ENCODE measurements around the gene S100A1. TPM values are rescaled to one million over a fixed set of nuclear protein-coding genes. Genes with fewer than 3 reads are reported as not detected.

The S100A1 gene
- total RNA-seq, 2 experiments from 2014 or later: not detected

- H3K36me3 ChIP-seq (ENCODE audit: insufficient read depth, low read length): no peaks in the 10 kb centered on the region
- H3K9me3 ChIP-seq (ENCODE audit: control insufficient read depth in 1 of 2, insufficient read depth in 1 of 2, low read length in 2 of 2): no peaks in the 10 kb centered on the region
- H3K27ac Mint-ChIP-seq: no peak overlapping the region
- no peak overlapping the region for H3K27ac ChIP-seq (ENCODE audit: low read depth in 1 of 2, low read length in 2 of 2)
- TF ChIP-seq CTCF (IDR thresholded peaks at IDR 0.05): no peak
- ChIA-PET POLR2A (no interaction called here), CTCF (no interaction called here)
- DNase-seq: no peak
- no peaks in the 10 kb centered on the region for H3K27me3 Mint-ChIP-seq
- H3K4me3 Mint-ChIP-seq: no peak overlapping the region
- intact Hi-C loops (cut with DNase I, micrococcal nuclease): no loop called here
- no peaks in the 10 kb centered on the region for H3K4me1 Mint-ChIP-seq (ENCODE audit: low read depth)
- H3K4me3 ChIP-seq (ENCODE audit: low read length): no peak overlapping the region
- no peaks in the 10 kb centered on the region for H3K27me3 ChIP-seq (ENCODE audit: control insufficient read depth in 1 of 2, insufficient read depth in 2 of 2, low read length in 2 of 2)
- H3K36me3 Mint-ChIP-seq (ENCODE audit: low read depth): no peaks in the 10 kb centered on the region
- H3K9me3 Mint-ChIP-seq: no peaks in the 10 kb centered on the region
- ATAC-seq (ENCODE audit: poor library complexity): no peak
- H3K4me1 ChIP-seq (ENCODE audit: insufficient read depth, low read length): no peaks in the 10 kb centered on the region
These were observed 20.0 kb upstream of the S100A1 start for GRCh38 chr1:153608089-153608682.

GRCh38 chr1:153608742-153609584 lies 19.3 kb upstream of the S100A1 start:
- Mint-ChIP-seq H3K9me3 (no peaks in the 10 kb centered on the region), H3K4me3 (no peak overlapping the region), H3K36me3 (ENCODE audit: low read depth) (no peaks in the 10 kb centered on the region), H3K27me3 (no peaks in the 10 kb centered on the region), H3K4me1 (ENCODE audit: low read depth) (no peaks in the 10 kb centered on the region), H3K27ac (no peak overlapping the region)
- Histone ChIP-seq H3K36me3 (ENCODE audit: insufficient read depth, low read length) (no peaks in the 10 kb centered on the region), H3K9me3 (ENCODE audit: control insufficient read depth in 1 of 2, insufficient read depth in 1 of 2, low read length in 2 of 2) (no peaks in the 10 kb centered on the region), H3K27me3 (ENCODE audit: control insufficient read depth in 1 of 2, insufficient read depth in 2 of 2, low read length in 2 of 2) (no peaks in the 10 kb centered on the region), H3K4me3 (ENCODE audit: low read length) (no peak overlapping the region), H3K4me1 (ENCODE audit: insufficient read depth, low read length) (no peaks in the 10 kb centered on the region), H3K27ac (ENCODE audit: low read depth in 1 of 2, low read length in 2 of 2) (no peak overlapping the region)
- intact Hi-C loops (cut with DNase I, micrococcal nuclease): no loop called here
- ChIA-PET CTCF (no interaction called here), POLR2A (no interaction called here)
- ATAC-seq (ENCODE audit: poor library complexity) (no peak), DNase-seq (no peak)
- TF ChIP-seq CTCF (IDR thresholded peaks at IDR 0.05): no peak

- no peak for TF ChIP-seq CTCF (IDR thresholded peaks at IDR 0.05)
- Histone ChIP-seq H3K4me1 (ENCODE audit: insufficient read depth, low read length) (no peaks in the 10 kb centered on the region), H3K36me3 (ENCODE audit: insufficient read depth, low read length) (no peaks in the 10 kb centered on the region), H3K9me3 (ENCODE audit: control insufficient read depth in 1 of 2, insufficient read depth in 1 of 2, low read length in 2 of 2) (no peaks in the 10 kb centered on the region), H3K4me3 (ENCODE audit: low read length) (no peak overlapping the region), H3K27ac (ENCODE audit: low read depth in 1 of 2, low read length in 2 of 2) (no peak overlapping the region), H3K27me3 (ENCODE audit: control insufficient read depth in 1 of 2, insufficient read depth in 2 of 2, low read length in 2 of 2) (no peaks in the 10 kb centered on the region)
- Mint-ChIP-seq H3K9me3 (no peaks in the 10 kb centered on the region), H3K4me3 (no peak overlapping the region), H3K36me3 (ENCODE audit: low read depth) (no peaks in the 10 kb centered on the region), H3K27me3 (no peaks in the 10 kb centered on the region), H3K4me1 (ENCODE audit: low read depth) (no peaks in the 10 kb centered on the region), H3K27ac (no peak overlapping the region)
- ATAC-seq (ENCODE audit: poor library complexity) (no peak), DNase-seq (no peak)
- CTCF ChIA-PET: no interaction called here
- POLR2A ChIA-PET: no interaction called here
- intact Hi-C loops (cut with DNase I, micrococcal nuclease): no loop called here
These were observed 18.7 kb upstream of the S100A1 start for GRCh38 chr1:153609585-153609907.

Measured in CD4-positive, alpha-beta T cell (primary cell).